ENCODE data around the gene PDXK. TPM values are rescaled to one million over a fixed set of nuclear protein-coding genes. Genes with fewer than 3 reads are reported as not detected.

PDXK gene
- total and polyA plus RNA-seq, 2 of the 13 experiments (the other 11 are each of a cell fraction or from before 2014, with no cell fraction given) = 114 to 184 TPM

- TF ChIP-seq SKIL (CRISPR knock-in tag; IDR thresholded peaks at IDR 0.05; ENCODE audit: borderline replicate concordance) (no peak), ZNF550 (CRISPR knock-in tag; IDR thresholded peaks at IDR 0.05; ENCODE audit: borderline replicate concordance) (no peak), ZFP91 (CRISPR knock-in tag; IDR thresholded peaks at IDR 0.05; ENCODE audit: borderline replicate concordance) (peak; percentile 68), ZNF629 (CRISPR knock-in tag; conservative IDR thresholded peaks at IDR 0.05) (no peak; the same call in 1 of the 2 replicates), SOX6 (IDR thresholded peaks at IDR 0.05) (no peak), SOX6 (CRISPR knock-in tag; IDR thresholded peaks at IDR 0.05) (no peak), REST (IDR thresholded peaks at IDR 0.05; ENCODE audit: borderline replicate concordance in 1 of 2, low read depth in 1 of 2, low read length in 2 of 2) (peak in 1 of 2 experiments; percentile 56; a peak in 1 of 4 replicates), ZNF580 (CRISPR knock-in tag; IDR thresholded peaks at IDR 0.05; ENCODE audit: borderline replicate concordance, low read depth) (peak; percentile 75; the same call in 1 of the 2 replicates), GMEB2 (CRISPR knock-in tag; IDR thresholded peaks at IDR 0.05; ENCODE audit: low read depth) (0 out of 2 replicates have a peak, but pooled peaks have one; percentile 42), ESRRA (CRISPR knock-in tag; IDR thresholded peaks at IDR 0.05; ENCODE audit: low read depth) (no peak), HDAC1 (CRISPR knock-in tag; IDR thresholded peaks at IDR 0.05) (peak; percentile 93), ZNF333 (CRISPR knock-in tag; IDR thresholded peaks at IDR 0.05; ENCODE audit: borderline replicate concordance) (peak; percentile 75; the same call in 1 of the 2 replicates), RORA (CRISPR knock-in tag; IDR thresholded peaks at IDR 0.05) (no peak), ATAD3A (CRISPR knock-in tag; IDR thresholded peaks at IDR 0.05) (no peak), PATZ1 (CRISPR knock-in tag; IDR thresholded peaks at IDR 0.05) (peak; percentile 56; the same call in 1 of the 2 replicates), HNRNPK (IDR thresholded peaks at IDR 0.05; ENCODE audit: low read depth, low read length, poor library complexity, severe bottlenecking) (peak; percentile 8)
Observed at GRCh38 chr21:43789276-43790009, 70.5 kb downstream of the PDXK start, which contains the start of gene RRP1 (continued).

All from HepG2 (cell line).